Glomerular visceral epithelial cell (primary cell): Measurements from ENCODE around the gene FLACC1.
"Not testable (repeated sequence)": the region's sequence is repeated elsewhere in the genome, so short reads cannot be mapped to it uniquely, and the experiment has no call there.

Source experiments
- DNase-seq: peaks from one replicate; pipeline ENCODE4 v3.0.0-alpha.2; 2016; ENCODE audit errors: extremely low spot score

FLACC1 gene

GRCh38 chr2:201255408-201256033 is 101.6 kb downstream of the FLACC1 start:
- no peak for DNase-seq

DNA sequence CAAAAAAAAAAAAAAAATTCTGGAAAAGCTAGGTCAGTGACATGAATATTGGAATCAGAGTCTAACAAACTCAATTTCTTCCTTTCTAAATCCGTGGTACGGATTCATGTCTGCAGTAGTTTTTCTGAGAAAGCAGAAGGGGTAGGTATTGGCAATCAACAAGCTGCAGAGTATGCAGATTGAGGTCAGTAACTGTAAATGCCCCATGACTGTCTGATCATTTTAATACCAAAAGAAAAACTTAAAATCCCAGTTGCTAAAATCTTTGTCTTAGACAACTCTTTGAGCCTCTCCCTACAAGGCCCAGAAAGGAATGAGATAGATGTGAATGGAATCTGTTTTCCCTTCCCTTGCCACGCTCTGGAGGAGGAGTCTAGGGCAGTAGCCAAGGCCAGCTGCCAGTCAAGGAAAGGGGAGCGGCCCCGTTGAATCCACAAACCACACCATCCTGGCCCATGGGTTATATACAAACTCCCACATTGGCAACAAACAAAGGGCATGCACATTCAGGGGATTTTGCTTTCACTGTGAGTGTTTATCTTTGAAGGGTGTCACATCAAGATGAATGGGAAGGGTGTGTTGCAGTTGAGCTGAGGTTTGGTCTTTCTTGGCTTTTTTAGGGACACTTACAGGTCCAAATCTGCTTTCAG is 102.9 kb downstream of the FLACC1 start:
- no peak for DNase-seq

- no peak for DNase-seq
Measured at GRCh38 chr2:201250741-201251140, 106.4 kb downstream of the FLACC1 start.

- DNase-seq, result no peak
Measured at GRCh38 chr2:201249889-201250288, 107.3 kb downstream of the FLACC1 start.

DNA sequence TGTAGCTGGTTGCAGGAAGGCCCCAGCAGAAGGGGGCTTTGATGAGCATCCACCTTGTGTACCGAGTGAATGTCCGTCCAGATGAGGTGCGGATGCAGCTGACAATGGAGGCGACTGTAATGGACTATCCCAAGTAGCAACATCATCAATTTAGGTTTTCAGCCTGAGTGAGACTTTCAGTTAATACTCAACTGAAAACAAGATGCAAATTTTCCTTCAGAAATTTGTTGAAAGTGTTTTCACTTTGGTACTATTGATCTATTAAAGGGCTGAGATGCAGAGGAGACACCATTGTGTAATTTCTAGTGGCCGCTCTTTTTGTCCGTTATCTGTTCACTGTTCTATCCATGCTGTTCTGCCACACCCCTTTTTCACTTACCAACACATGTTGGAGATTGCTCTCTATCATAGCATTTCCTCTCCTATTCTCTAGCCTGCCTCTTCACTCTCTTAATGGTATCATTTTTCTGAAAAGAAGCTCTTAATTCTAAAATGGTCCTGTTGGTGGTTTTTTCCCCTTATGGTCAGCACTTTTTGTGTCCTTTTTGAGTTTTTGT is 108.8 kb downstream of the FLACC1 start:
- no peak for DNase-seq

DNA sequence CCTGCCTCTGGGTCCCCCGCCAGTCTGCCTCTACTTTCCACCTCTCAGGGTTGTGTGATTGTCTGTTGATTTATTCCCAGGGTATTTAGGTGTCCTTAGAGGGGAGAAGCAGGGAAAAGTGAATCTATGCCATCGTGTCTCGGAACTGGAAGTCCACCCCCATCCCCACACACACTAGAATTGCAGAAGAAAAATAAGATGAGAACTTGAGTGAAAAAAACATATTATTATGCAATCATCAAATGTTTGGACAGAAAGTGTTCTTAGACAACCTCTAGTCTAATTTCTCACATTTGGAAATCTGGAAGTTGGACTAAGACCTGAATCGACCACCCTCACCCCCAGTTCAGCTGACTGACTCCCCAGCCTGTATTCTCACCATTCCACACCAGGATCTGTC is 110.9 kb downstream of the FLACC1 start:
- no peak for DNase-seq

DNA sequence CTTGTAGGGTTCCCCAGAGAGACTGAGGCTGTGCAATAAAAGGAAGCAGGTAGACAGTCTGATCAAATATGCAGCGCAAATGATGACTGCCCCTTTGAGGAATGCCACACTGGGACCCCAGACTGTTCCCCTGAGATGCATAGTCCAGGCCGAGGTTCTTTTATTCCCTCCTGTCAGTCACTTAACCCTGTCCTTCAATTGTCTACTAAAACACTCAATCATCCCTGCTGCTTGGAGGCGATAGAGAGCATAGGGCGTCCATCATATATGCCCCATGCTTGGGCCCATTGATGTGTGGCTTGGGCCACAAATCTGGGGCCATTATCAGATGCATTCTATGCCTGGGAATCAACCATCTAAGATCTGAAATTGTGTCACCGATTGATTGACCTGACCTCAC is 112.3 kb downstream of the FLACC1 start:
- DNase-seq, result no peak

DNA sequence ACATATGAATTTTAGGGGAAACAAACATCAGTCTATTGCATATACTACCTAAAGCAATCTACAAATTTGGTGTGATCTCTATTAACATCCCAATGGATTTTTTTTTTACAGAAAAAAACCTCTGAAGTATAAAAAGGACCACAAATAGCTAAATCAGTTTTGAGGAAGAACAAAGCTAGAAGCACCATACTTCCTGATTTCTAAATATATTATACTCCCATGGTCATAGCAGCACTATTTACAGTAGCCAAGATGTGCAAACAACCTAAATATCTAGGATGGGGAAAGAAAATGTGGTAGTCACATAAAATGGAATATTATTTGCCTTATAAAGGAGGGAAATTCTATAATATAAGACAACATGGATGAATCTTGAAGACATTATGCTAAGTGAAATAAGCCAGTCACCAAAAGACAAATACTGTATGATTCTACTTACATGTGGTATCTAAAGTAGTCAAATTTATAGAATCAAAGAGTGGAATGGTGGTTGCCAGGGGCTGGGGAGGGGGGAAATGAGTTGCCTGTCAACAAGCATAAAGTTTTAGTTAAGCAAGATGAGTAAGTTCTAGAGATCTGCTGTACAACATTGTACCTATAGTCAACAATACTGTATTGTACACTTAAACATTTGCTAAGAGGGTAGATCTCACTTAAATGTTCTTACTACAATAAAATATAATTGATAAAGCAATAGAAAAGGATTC is 114.4 kb downstream of the FLACC1 start:
- no peak for DNase-seq

- DNase-seq, result not testable (repeated sequence)
Measured at GRCh38 chr2:201239167-201239935, 117.8 kb downstream of the FLACC1 start.
